Astrocyte of the spinal cord (primary cell): ENCODE results near the gene GNA12.
A peak's percentile ranks its signal among the peaks of the same experiment; 100 is the strongest.

Source experiments
- DNase-seq: peaks from one replicate; pipeline ENCODE4 v3.0.0; 2011; ENCODE audit warnings: low read depth, low spot score
- H3K4me3 ChIP-seq: 2 replicates; pipeline ENCODE4 v1.5.1; 2011; ENCODE audit warnings: low read depth, mild to moderate bottlenecking, low read length, moderate library complexity
- CTCF ChIP-seq: IDR thresholded peaks from 2 replicates; pipeline ENCODE4 v1.5.1; 2012; ENCODE audit warnings: low read depth, mild to moderate bottlenecking, low read length, inconsistent platforms
- in situ Hi-C: cut with HindIII; loops from 2 replicates; pipeline ENCODE4 v1.10.0; 2017; ENCODE audit warnings: low sequenced_read_pairs

The GNA12 gene

GRCh38 chr7:2804227-2804763 is 39.8 kb downstream of the GNA12 start:
- in situ Hi-C loops = no loop called here
- no peak for TF ChIP-seq CTCF
- no peak for DNase-seq
- no peak overlapping the region for H3K4me3 ChIP-seq

GRCh38 chr7:2803755-2804154 is 40.4 kb downstream of the GNA12 start:
- H3K4me3 ChIP-seq = no peak overlapping the region
- TF ChIP-seq CTCF = no peak
- DNase-seq = no peak
- in situ Hi-C loops = no loop called here

- in situ Hi-C loops = no loop called here
- TF ChIP-seq CTCF = no peak
- no peak overlapping the region for H3K4me3 ChIP-seq
- no peak for DNase-seq
Measured at GRCh38 chr7:2803342-2803692, 40.8 kb downstream of the GNA12 start.

GRCh38 chr7:2802504-2803341 is 41.4 kb downstream of the GNA12 start:
- no peak overlapping the region for H3K4me3 ChIP-seq
- in situ Hi-C loops = no loop called here
- TF ChIP-seq CTCF = no peak
- DNase-seq = peak; percentile 53

- H3K4me3 ChIP-seq = no peak overlapping the region
Measured at GRCh38 chr7:2802101-2802500, 42.0 kb downstream of the GNA12 start.

More at GRCh38 chr7:2802101-2802500, 42.0 kb downstream of the GNA12 start:
- in situ Hi-C loops = no loop called here
- peak; percentile 69 for DNase-seq
- TF ChIP-seq CTCF = no peak
